ENCODE measurements around the gene ANKS6.
"Not testable (repeated sequence)": the region's sequence is repeated elsewhere in the genome, so short reads cannot be mapped to it uniquely, and the experiment has no call there.

Gene ANKS6

DNA sequence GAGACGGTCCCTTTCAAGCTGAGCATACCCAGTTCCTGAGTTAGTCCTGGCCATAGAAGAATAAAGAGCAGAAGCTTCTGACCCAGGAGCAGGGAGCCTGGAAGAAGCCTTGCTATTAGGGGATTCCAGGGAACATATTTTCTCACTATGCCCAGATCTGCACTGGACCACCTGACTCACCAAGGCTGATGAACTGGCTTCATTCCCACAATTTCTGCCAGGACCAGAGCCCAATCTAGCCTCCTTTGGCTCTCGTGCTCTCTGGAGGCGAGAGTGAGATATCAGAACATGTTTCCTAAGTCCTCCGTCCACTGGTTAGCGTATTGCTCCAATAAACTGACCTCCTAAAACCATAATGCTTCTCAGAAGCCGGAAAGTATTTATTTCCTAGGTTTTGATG lies 97.5 kb downstream of the ANKS6 start:
- no peak for DNase-seq

DNA sequence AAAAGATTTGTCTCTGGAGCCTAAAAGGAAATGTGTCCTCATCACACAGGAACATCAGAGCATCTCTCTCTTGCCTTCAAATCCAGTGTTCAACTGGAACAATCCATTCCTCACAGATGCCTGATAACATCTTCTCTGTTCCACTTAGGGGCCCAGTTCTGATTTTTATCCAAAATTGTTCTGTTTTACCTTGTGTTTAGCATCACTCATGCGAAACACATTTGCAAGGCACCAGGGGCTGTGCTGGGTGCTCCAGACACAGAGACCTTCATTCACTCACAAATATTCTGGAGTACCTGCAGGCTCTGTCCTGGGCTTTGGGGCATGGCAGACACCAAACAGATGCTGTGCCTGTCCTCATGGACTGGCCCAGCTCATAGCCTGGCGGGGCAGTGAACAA lies 101.4 kb downstream of the ANKS6 start:
- no peak for DNase-seq

DNA sequence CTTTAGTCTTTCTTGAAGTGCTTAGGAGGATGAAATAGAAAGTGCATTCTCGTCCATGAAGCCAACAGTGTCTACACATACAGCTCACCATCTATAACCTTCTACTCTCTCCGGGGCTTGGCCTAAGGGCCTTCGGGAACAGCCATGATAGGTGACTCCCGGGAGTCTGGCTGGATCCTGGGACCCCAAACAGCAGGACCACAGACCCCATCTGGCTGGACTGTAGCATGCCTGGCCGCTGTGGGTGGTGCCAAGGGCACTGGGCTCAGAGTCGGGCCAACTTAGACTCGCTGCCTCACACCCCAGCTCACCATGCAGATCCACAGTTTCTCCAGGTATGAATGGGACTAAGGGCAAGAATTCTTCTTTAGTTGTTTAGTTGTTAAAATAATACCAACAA lies 104.0 kb downstream of the ANKS6 start:
- DNase-seq = no peak

DNA sequence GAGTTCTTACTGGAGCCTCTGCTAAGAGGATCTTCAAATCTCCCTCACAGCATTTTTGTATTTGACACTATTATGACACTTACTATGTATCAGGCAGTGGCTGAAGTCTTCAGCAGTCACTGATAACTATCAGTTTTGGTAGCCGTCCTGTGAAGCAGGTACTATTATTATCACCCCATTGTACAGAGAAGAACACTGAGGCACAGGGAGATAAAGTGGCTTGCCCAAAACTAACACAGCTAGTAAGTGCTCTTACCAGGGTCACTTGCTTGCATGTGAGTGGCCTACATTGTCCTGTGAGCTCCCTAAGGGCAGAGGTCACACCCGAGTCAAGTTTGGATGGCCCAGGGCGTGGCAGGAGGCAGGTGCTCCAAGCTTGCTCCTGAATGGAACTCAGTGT lies 104.5 kb downstream of the ANKS6 start:
- DNase-seq = no peak

DNA sequence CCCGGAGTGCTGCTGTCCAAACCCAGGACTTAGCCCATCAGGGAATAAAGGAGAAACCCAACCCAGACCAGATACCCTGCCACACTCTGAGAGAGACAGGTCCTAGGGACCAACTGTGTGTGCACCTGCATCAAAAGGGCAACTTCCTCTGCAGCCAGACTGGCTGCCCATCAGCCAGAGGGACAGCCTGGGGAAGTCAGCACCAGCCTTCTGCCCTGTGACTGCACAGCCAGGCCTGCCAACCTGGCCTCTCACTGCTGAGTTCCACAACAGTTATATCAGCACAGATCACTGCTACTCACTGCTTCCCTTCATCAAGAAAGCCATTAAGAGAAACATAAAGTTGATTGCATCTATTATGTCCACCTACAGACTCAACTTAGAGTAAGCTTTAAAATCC lies 105.7 kb downstream of the ANKS6 start:
- DNase-seq = no peak

DNA sequence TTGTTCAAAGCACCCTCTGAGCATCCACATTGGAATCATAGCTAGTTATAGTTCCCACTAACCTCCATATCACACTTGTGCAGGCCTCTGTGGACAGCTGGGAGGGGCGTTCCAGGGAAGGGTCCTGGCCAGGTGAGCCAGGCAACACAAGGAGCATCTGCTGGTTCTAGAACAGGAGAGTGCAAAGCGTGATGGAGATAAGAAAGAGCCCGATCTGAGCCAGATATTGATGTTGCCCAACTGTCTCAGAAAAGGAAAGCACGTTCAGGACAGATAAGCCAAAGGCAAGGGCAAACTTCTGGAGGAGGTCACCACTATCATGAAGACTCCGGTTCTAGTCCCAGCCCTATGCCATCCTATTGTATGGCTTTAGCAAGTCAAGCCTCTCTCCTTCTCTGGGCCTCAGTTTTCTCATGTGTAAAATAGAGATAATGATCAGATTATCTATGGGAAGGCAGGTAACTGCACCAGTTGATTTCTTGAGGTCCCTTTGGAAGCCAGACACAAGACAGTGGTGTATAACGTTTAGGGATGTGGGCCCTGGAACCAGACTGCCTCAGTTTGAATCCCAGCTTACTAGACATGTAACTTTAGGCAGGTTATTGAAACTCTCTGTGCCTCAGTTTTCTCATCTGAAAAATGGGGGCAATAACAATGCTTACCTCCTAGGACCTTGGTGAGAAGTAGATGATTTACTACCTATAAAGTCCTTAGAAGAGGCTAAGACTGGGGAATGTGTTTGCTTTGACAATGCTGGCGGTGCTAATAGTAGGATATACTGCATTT lies 107.5 kb downstream of the ANKS6 start:
- no peak for DNase-seq

DNA sequence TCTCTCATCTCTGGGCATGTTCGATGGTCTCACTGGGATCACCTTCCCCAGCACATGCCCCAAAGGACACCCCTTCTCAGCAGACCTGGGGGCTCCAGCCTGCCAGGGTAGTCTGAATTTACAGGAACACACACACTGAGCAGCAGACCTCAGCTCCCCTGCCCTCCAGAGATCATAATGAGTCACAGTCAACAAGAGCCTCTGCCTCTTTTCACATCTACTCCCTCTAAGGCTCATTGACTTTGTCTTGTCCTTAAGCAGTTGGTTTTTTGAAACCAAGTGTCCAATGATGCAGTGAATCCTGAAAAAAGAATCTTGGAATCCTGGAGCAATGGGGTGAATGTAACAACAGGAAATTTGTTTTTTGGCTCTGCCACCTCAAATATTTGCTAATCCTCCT lies 108.4 kb downstream of the ANKS6 start:
- DNase-seq = no peak

DNA sequence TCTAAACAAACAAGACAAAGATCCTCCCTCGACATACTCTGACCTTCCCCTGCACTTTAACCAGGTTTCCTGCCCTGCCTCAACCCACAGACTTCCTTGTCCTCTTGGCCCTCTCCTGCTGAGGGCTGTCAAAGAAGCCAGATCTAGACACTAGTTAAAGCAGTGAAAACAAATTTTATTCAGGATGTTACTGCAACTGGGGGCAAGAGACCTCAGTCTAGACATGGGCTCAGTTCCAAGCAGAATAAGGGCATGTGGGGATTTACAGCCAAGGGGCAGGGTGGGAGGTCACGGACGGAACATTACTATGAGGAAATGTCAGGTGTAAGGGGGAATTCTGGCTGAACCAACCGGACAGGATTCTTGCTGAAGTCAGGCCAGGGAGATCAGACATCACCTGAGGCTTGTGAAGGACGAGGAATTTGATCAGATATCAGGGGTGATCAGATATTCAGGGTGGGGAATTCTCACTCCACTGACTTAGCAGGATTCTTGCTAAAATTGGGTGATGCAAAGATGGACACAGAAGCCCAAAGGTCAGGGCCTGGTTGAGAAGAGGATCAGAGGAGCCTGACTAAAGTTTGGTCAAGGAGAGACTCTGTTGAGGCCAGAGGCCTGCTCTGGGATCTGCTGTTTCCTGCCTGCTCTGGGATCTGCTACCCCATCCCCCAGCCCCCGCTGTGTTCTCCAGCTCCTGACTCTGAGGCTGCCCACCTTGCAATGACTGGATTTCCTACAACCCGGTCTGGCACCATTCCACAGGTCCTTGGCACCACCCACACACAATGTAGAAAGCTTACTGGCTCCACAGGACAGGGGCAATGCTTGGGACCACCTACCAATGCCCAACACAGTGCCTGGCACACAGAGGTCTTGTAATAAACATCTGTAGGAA lies 109.1 kb downstream of the ANKS6 start:
- DNase-seq = no peak

DNA sequence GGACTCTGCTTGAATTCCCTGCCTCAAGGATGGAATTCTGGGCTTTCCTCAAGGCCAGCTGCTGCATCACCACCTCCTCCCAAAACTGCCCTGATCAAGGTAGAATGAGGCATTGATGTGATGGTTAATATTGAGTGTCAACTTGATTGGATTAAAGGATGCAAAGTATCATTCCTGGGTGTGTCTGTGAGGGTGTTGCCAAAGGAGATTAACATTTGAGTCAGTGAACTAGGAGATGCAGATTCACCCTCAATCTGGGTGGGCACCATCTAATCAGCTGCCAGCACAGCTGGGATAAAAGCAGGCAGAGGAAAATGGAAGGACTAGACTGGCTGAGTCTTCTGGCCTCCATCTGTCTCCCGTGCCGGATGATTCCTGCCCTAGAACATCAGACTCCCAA lies 111.5 kb downstream of the ANKS6 start:
- DNase-seq = not testable (repeated sequence)
